Naive thymus-derived CD8-positive, alpha-beta T cell (primary cell): ENCODE results near the gene REX1BD. TPM values are rescaled to one million over a fixed set of nuclear protein-coding genes. Genes with fewer than 3 reads are reported as not detected.

ENCODE experiments used
- polyA plus RNA-seq, 3 donors: library from polyadenylated mRNA; unstranded; fragments of 300-500 nt; fragmentation: Illumina TruSeq; gene quantifications; one replicate each; pipeline ENCODE4 v1.2.3, GENCODE V29; 2021
- total RNA-seq, 8 experiments: library from RNA in 2 of 8; stranded (reverse) in 2 of 8; gene quantifications; one replicate each; pipeline ENCODE4 v1.2.3 and lab custom pipeline; 2021 to 2026

REX1BD gene
- total and polyA plus RNA-seq, 5 experiments from 2014 or later: 138 to 196 (median 165) TPM

Other genes starting within 250 kb of the REX1BD start
- gene PGPEP1, start 248.2 kb upstream of the REX1BD start, total RNA-seq: 10 to 100 TPM; 55.9 to 61.0 TPM
- gene PGPEP1, start 248.2 kb upstream of the REX1BD start, polyA plus RNA-seq: 10 to 100 TPM in 1 of 3 donors, 1 to 10 TPM in 2; 9.3 to 11.9 (median 9.7) TPM
- gene GDF15, start 202.6 kb upstream of the REX1BD start, total RNA-seq: not detected
- not detected for gene GDF15, start 202.6 kb upstream of the REX1BD start, polyA plus RNA-seq
- gene LRRC25, start 191.2 kb upstream of the REX1BD start, total RNA-seq: under 1 TPM; 0.16 to 0.39 TPM
- gene LRRC25, start 191.2 kb upstream of the REX1BD start, polyA plus RNA-seq: under 1 TPM in 2 of 3 donors, not detected in 1; 0.13 to 0.26 TPM
- gene SSBP4, start 169.4 kb upstream of the REX1BD start, total RNA-seq: 10 to 100 TPM; 41.3 to 45.4 TPM
- 10 to 100 TPM; 48.1 to 78.8 (median 61.1) TPM for gene SSBP4, start 169.4 kb upstream of the REX1BD start, polyA plus RNA-seq
- gene ISYNA1, start 150.7 kb upstream of the REX1BD start, total RNA-seq: 10 to 100 TPM; 62.5 to 63.7 TPM
- gene ISYNA1, start 150.7 kb upstream of the REX1BD start, polyA plus RNA-seq: 10 to 100 TPM; 28.3 to 53.2 (median 40.4) TPM
- gene ELL, start 66.7 kb upstream of the REX1BD start, total RNA-seq: 10 to 100 TPM; 23.7 to 24.1 TPM
- 10 to 100 TPM in 1 of 3 donors, 1 to 10 TPM in 2; 7.6 to 11.0 (median 9.3) TPM for gene ELL, start 66.7 kb upstream of the REX1BD start, polyA plus RNA-seq
- gene FKBP8, start 45.2 kb upstream of the REX1BD start, total RNA-seq: 100 to 1,000 TPM; 235 to 236 TPM
- gene FKBP8, start 45.2 kb upstream of the REX1BD start, polyA plus RNA-seq: 100 to 1,000 TPM in 2 of 3 donors, 10 to 100 TPM in 1; 87.0 to 125 (median 106) TPM
- 10 to 100 TPM; 96.2 to 97.9 TPM for gene KXD1, start 30.9 kb upstream of the REX1BD start, total RNA-seq
- gene KXD1, start 30.9 kb upstream of the REX1BD start, polyA plus RNA-seq: 10 to 100 TPM; 68.3 to 80.2 (median 79.4) TPM
- 1,000 to 10,000 TPM; 1,986 to 2,036 TPM for gene UBA52, start 16.9 kb upstream of the REX1BD start, total RNA-seq
- gene UBA52, start 16.9 kb upstream of the REX1BD start, polyA plus RNA-seq: 1,000 to 10,000 TPM; 1,743 to 2,077 (median 1,903) TPM
- not detected for gene CRLF1, start 18.0 kb downstream of the REX1BD start, total RNA-seq
- 1 to 10 TPM in 1 of 3 donors, under 1 TPM in 1, not detected in 1; 0.55 to 1.1 TPM for gene CRLF1, start 18.0 kb downstream of the REX1BD start, polyA plus RNA-seq
- gene TMEM59L, start 24.1 kb downstream of the REX1BD start, total RNA-seq: not detected
- gene TMEM59L, start 24.1 kb downstream of the REX1BD start, polyA plus RNA-seq: under 1 TPM in 2 of 3 donors, not detected in 1; 0.09 to 0.27 TPM
- 10 to 100 TPM; 12.1 to 13.9 TPM for gene KLHL26, start 48.2 kb downstream of the REX1BD start, total RNA-seq
- 1 to 10 TPM; 3.3 to 5.7 (median 5.3) TPM for gene KLHL26, start 48.2 kb downstream of the REX1BD start, polyA plus RNA-seq
- 10 to 100 TPM; 24.2 to 25.7 TPM for gene CRTC1, start 94.9 kb downstream of the REX1BD start, total RNA-seq
- gene CRTC1, start 94.9 kb downstream of the REX1BD start, polyA plus RNA-seq: 1 to 10 TPM; 1.2 to 2.0 (median 1.9) TPM
- gene COMP, start 202.5 kb downstream of the REX1BD start, total RNA-seq: not detected
- gene COMP, start 202.5 kb downstream of the REX1BD start, polyA plus RNA-seq: not detected
- 100 to 1,000 TPM; 109 to 112 TPM for gene UPF1, start 243.2 kb downstream of the REX1BD start, total RNA-seq
- gene UPF1, start 243.2 kb downstream of the REX1BD start, polyA plus RNA-seq: 10 to 100 TPM in 1 of 3 donors, 1 to 10 TPM in 2; 7.5 to 28.4 (median 9.5) TPM